Vagina (tissue), 2 donors: ENCODE measurements around the gene ARCN1.

Experiments
- POLR2A ChIP-seq, 2 donors: fragments of 450-650 bp; IDR thresholded peaks; one replicate each; pipeline ENCODE4 v1.6.1; 2017; ENCODE audit warnings: antibody characterized with exemption in 2 of 2, mild to moderate bottlenecking in 2 of 2, moderate library complexity in 2 of 2
- TF ChIP-seq, protein P1 (sequence below), 3 experiments: fragments of 450-650 bp in 2 of 3; fragments of 200-600 bp in 1 of 3; sonication (generic) in 1 of 3; IDR thresholded peaks; one replicate each; pipeline ENCODE4 v1.5.1; 2017 to 2019; ENCODE audit warnings: antibody characterized with exemption in 3 of 3, mild to moderate bottlenecking in 2 of 3, moderate library complexity in 2 of 3

DNA sequence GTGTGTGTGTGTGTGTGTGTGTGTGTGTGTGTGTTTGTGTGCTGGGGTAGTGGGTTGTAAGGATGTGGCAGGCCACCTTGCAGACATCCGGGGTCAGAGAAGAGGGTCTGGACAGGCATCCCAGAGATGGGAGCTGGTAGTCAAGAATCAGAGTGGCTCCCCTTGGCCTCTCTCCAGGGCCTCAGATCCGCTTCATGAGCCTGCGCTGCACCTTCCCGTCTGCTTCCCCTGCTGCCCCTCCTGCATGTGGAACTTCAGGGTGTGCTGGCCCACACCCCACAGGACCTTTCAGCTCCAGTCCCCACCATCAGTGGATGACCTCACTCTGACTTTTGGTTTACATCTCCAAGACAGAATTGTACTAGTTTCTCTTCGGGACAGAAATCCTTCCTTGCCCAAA, 76.1 kb downstream of the ARCN1 start:
- TF ChIP-seq, protein P1, sequence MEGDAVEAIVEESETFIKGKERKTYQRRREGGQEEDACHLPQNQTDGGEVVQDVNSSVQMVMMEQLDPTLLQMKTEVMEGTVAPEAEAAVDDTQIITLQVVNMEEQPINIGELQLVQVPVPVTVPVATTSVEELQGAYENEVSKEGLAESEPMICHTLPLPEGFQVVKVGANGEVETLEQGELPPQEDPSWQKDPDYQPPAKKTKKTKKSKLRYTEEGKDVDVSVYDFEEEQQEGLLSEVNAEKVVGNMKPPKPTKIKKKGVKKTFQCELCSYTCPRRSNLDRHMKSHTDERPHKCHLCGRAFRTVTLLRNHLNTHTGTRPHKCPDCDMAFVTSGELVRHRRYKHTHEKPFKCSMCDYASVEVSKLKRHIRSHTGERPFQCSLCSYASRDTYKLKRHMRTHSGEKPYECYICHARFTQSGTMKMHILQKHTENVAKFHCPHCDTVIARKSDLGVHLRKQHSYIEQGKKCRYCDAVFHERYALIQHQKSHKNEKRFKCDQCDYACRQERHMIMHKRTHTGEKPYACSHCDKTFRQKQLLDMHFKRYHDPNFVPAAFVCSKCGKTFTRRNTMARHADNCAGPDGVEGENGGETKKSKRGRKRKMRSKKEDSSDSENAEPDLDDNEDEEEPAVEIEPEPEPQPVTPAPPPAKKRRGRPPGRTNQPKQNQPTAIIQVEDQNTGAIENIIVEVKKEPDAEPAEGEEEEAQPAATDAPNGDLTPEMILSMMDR (IDR thresholded peaks at IDR 0.05): no peak
- TF ChIP-seq POLR2A (IDR thresholded peaks at IDR 0.05): no peak
